ENCODE results near the gene LAMB2. TPM values are rescaled to one million over a fixed set of nuclear protein-coding genes. Genes with fewer than 3 reads are reported as not detected.

LAMB2 gene
- polyA plus RNA-seq, 1 of the 3 experiments (the other 2 are of a cell fraction), result 332 TPM

- no peak overlapping the region for H2AFZ ChIP-seq (ENCODE audit: low read depth)
- CTCF ChIA-PET, result interaction anchor here (0.8 to 1.0 kb wide), 3 partner anchors 9 to 117 kb away, joined by 3 to 4 read pairs (median 3); no protein-coding TSS in a partner anchor
- no peaks in the 10 kb centered on the region for H3K27me3 ChIP-seq (ENCODE audit: insufficient read depth)
- H3F3A ChIP-seq (replicated peaks; ENCODE audit: insufficient read depth), result no peaks in the 10 kb centered on the region
- no peaks in the 10 kb centered on the region for H3K9me2 ChIP-seq
- H3K79me2 ChIP-seq (ENCODE audit: insufficient read depth), result peaks cover 23% of the 10 kb centered on the region
- TF ChIP-seq GATA2 (CRISPR knock-in tag; IDR thresholded peaks at IDR 0.05), result no peak
- no peak for TF ChIP-seq RFX5 (IDR thresholded peaks at IDR 0.05; ENCODE audit: low read length)
- TF ChIP-seq JUND (IDR thresholded peaks at IDR 0.05), result no peak
- TF ChIP-seq, protein P1, sequence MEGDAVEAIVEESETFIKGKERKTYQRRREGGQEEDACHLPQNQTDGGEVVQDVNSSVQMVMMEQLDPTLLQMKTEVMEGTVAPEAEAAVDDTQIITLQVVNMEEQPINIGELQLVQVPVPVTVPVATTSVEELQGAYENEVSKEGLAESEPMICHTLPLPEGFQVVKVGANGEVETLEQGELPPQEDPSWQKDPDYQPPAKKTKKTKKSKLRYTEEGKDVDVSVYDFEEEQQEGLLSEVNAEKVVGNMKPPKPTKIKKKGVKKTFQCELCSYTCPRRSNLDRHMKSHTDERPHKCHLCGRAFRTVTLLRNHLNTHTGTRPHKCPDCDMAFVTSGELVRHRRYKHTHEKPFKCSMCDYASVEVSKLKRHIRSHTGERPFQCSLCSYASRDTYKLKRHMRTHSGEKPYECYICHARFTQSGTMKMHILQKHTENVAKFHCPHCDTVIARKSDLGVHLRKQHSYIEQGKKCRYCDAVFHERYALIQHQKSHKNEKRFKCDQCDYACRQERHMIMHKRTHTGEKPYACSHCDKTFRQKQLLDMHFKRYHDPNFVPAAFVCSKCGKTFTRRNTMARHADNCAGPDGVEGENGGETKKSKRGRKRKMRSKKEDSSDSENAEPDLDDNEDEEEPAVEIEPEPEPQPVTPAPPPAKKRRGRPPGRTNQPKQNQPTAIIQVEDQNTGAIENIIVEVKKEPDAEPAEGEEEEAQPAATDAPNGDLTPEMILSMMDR (IDR thresholded peaks at IDR 0.05), result no peak
- TF ChIP-seq FOXM1 (IDR thresholded peaks at IDR 0.05; ENCODE audit: low read depth), result no peak
- TF ChIP-seq, protein P2, sequence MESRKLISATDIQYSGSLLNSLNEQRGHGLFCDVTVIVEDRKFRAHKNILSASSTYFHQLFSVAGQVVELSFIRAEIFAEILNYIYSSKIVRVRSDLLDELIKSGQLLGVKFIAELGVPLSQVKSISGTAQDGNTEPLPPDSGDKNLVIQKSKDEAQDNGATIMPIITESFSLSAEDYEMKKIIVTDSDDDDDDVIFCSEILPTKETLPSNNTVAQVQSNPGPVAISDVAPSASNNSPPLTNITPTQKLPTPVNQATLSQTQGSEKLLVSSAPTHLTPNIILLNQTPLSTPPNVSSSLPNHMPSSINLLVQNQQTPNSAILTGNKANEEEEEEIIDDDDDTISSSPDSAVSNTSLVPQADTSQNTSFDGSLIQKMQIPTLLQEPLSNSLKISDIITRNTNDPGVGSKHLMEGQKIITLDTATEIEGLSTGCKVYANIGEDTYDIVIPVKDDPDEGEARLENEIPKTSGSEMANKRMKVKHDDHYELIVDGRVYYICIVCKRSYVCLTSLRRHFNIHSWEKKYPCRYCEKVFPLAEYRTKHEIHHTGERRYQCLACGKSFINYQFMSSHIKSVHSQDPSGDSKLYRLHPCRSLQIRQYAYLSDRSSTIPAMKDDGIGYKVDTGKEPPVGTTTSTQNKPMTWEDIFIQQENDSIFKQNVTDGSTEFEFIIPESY (IDR thresholded peaks at IDR 0.05; ENCODE audit: borderline replicate concordance, low read depth), result no peak
- TF ChIP-seq, protein P3, sequence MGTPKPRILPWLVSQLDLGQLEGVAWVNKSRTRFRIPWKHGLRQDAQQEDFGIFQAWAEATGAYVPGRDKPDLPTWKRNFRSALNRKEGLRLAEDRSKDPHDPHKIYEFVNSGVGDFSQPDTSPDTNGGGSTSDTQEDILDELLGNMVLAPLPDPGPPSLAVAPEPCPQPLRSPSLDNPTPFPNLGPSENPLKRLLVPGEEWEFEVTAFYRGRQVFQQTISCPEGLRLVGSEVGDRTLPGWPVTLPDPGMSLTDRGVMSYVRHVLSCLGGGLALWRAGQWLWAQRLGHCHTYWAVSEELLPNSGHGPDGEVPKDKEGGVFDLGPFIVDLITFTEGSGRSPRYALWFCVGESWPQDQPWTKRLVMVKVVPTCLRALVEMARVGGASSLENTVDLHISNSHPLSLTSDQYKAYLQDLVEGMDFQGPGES (IDR thresholded peaks at IDR 0.05; ENCODE audit: low read depth, low read length), result no peak
- no peak for TF ChIP-seq GABPA (IDR thresholded peaks at IDR 0.05; ENCODE audit: low read depth)
- TF ChIP-seq POLR2AphosphoS5 (IDR thresholded peaks at IDR 0.05; ENCODE audit: low read depth, low read length), result no peak
- no peak for TF ChIP-seq TCF12 (IDR thresholded peaks at IDR 0.05)
- TF ChIP-seq TEAD4 (IDR thresholded peaks at IDR 0.05; ENCODE audit: borderline replicate concordance, insufficient read depth), result no peak
- no peak for TF ChIP-seq CHD2 (IDR thresholded peaks at IDR 0.05; ENCODE audit: low read length, partially characterized antibody)
- TF ChIP-seq USF1 (IDR thresholded peaks at IDR 0.05; ENCODE audit: borderline replicate concordance, low read depth), result no peak
- WGBS (ENCODE audit: low lambda C conversion rate), result 92% methylated on average over 8 of the region's 14 CpGs
- no peaks in the 10 kb centered on the region for H4K20me1 ChIP-seq (ENCODE audit: insufficient read depth)
- H3K4me3 ChIP-seq (ENCODE audit: low read depth in 2 of 2, low read length in 1 of 2), result no peak overlapping the region
- no peak overlapping the region for H3K27ac ChIP-seq (ENCODE audit: low read depth in 2 of 2, low read length in 1 of 2)
- no peaks in the 10 kb centered on the region for H3K9me3 ChIP-seq
- peaks cover 4 to 55% of the 10 kb centered on the region in 2 experiments for H3K36me3 ChIP-seq (replicated peaks in 1 of 2; ENCODE audit: control insufficient read depth in 1 of 2, insufficient read depth in 2 of 2, low read length in 1 of 2)
- no peak for DNase-seq
- H3K4me2 ChIP-seq, result no peak overlapping the region
- POLR2A ChIA-PET, result interaction anchor here (1.0 to 1.3 kb wide), 3 partner anchors 9 to 14 kb away, joined by 3 to 10 read pairs (median 4); partner anchors contain the start of gene USP19
- no peak overlapping the region for H3K9ac ChIP-seq
- H3K4me1 ChIP-seq (ENCODE audit: control insufficient read depth in 1 of 2, insufficient read depth in 2 of 2, low read depth in 1 of 2, low read length in 1 of 2), result peaks cover 5 to 16% of the 10 kb centered on the region in 2 experiments; a peak in 2 of 4 replicates
Measured at GRCh38 chr3:49108346-49108745, 24.5 kb downstream of the LAMB2 start.
